Liver (tissue), 9 donors: ENCODE results near the gene MYO3B. TPM values are rescaled to one million over a fixed set of nuclear protein-coding genes. Genes with fewer than 3 reads are reported as not detected.

Source experiments
- DNase-seq: peaks from one replicate; pipeline ENCODE4 v3.0.0-alpha.2; 2017; ENCODE audit warnings: low spot score
- H3K27ac ChIP-seq, 2 donors: one replicate each; pipeline ENCODE4 v1.7.0; 2013; ENCODE audit warnings: inconsistent platforms in 2 of 2, low read length in 2 of 2, control low read depth in 1 of 2, low read depth in 1 of 2, mild to moderate bottlenecking in 1 of 2
- H3K27me3 ChIP-seq, 4 donors: one replicate each; pipeline versions ENCODE4 v1.6.1 to v1.7.0; 2013; ENCODE audit warnings: low read length in 3 of 4, inconsistent platforms in 1 of 4, mild to moderate bottlenecking in 1 of 4, moderate library complexity in 1 of 4; ENCODE audit not compliant: control insufficient read depth in 4 of 4, insufficient read depth in 4 of 4
- H3K36me3 ChIP-seq, 4 donors: one replicate each; pipeline versions ENCODE4 v1.6.1 to v1.7.0; 2013; ENCODE audit warnings: low read length in 3 of 4, mild to moderate bottlenecking in 3 of 4, low read depth in 1 of 4, moderate library complexity in 1 of 4; ENCODE audit not compliant: control insufficient read depth in 4 of 4, insufficient read depth in 3 of 4
- H3K4me1 ChIP-seq, 4 donors: one replicate each; pipeline versions ENCODE4 v1.6.1 to v1.7.0; 2013; ENCODE audit warnings: low read length in 3 of 4, mild to moderate bottlenecking in 3 of 4, moderate library complexity in 1 of 4; ENCODE audit not compliant: control insufficient read depth in 4 of 4, insufficient read depth in 4 of 4
- H3K4me3 ChIP-seq, 3 donors: one replicate each; pipeline versions ENCODE4 v1.6.1 to v1.7.0; 2013; ENCODE audit warnings: low read length in 3 of 3, control low read depth in 1 of 3, low read depth in 1 of 3, mild to moderate bottlenecking in 1 of 3
- H3K9ac ChIP-seq, 2 donors: one replicate each; pipeline ENCODE4 v1.7.0; 2013; ENCODE audit warnings: low read length in 2 of 2, mild to moderate bottlenecking in 2 of 2, moderate library complexity in 2 of 2, control low read depth in 1 of 2, low read depth in 1 of 2
- H3K9me3 ChIP-seq, 4 donors: one replicate each; pipeline versions ENCODE4 v1.6.1 to v1.7.0; 2013; ENCODE audit warnings: low read length in 3 of 4; ENCODE audit not compliant: control insufficient read depth in 4 of 4
- CTCF ChIP-seq: fragments of 150-350 bp; IDR thresholded peaks from 2 replicates; pipeline ENCODE4 v1.5.1; 2017; ENCODE audit warnings: improper control_type of control experiment, low read depth, low read length; ENCODE audit not compliant: missing input control
- EGR1 ChIP-seq, 2 donors: IDR thresholded peaks; 2 replicates each; pipeline ENCODE4 v1.6.1; 2016 to 2018; ENCODE audit warnings: antibody characterized with exemption in 2 of 2, low read depth in 2 of 2
- FOXA1 ChIP-seq: IDR thresholded peaks from 2 replicates; pipeline ENCODE4 v1.6.1; 2016; ENCODE audit warnings: antibody characterized with exemption
- FOXA2 ChIP-seq: IDR thresholded peaks from 2 replicates; pipeline ENCODE4 v1.6.1; 2016; ENCODE audit warnings: antibody characterized with exemption
- GABPA ChIP-seq, 2 donors: IDR thresholded peaks in 1 of 2; conservative IDR thresholded peaks in 1 of 2; 2 replicates each; pipeline ENCODE4 v1.6.1; 2016; ENCODE audit warnings: antibody characterized with exemption in 2 of 2, mild to moderate bottlenecking in 1 of 2, moderate library complexity in 1 of 2
- HNF4A ChIP-seq, 2 donors: conservative IDR thresholded peaks; 2 replicates each; pipeline ENCODE4 v1.6.1; 2016; ENCODE audit warnings: antibody characterized with exemption in 2 of 2, mild to moderate bottlenecking in 2 of 2
- HNF4G ChIP-seq: IDR thresholded peaks from 2 replicates; pipeline ENCODE4 v1.6.1; 2016; ENCODE audit warnings: antibody characterized with exemption
- JUND ChIP-seq, 2 donors: IDR thresholded peaks; 2 replicates each; pipeline ENCODE4 v1.6.1; 2016; ENCODE audit warnings: antibody characterized with exemption in 2 of 2
- MAX ChIP-seq: IDR thresholded peaks from 2 replicates; pipeline ENCODE4 v1.6.1; 2016; ENCODE audit warnings: antibody characterized with exemption
- NR2F2 ChIP-seq: IDR thresholded peaks from 2 replicates; pipeline ENCODE4 v1.6.1; 2016; ENCODE audit warnings: antibody characterized with exemption
- RAD21 ChIP-seq, 2 donors: IDR thresholded peaks; 2 replicates each; pipeline ENCODE4 v1.6.1; 2016; ENCODE audit warnings: antibody characterized with exemption in 2 of 2, mild to moderate bottlenecking in 2 of 2
- RXRA ChIP-seq, 2 donors: IDR thresholded peaks; 2 replicates each; pipeline ENCODE4 v1.6.1; 2017 to 2018; ENCODE audit warnings: antibody characterized with exemption in 2 of 2, mild to moderate bottlenecking in 1 of 2
- SP1 ChIP-seq: IDR thresholded peaks from 2 replicates; pipeline ENCODE4 v1.6.1; 2018; ENCODE audit warnings: antibody characterized with exemption, mild to moderate bottlenecking
- TAF1 ChIP-seq: conservative IDR thresholded peaks from 2 replicates; pipeline ENCODE4 v1.6.1; 2016; ENCODE audit warnings: antibody characterized with exemption, mild to moderate bottlenecking
- YY1 ChIP-seq: IDR thresholded peaks from 2 replicates; pipeline ENCODE4 v1.6.1; 2016; ENCODE audit warnings: antibody characterized with exemption, mild to moderate bottlenecking
- ZBTB33 ChIP-seq: IDR thresholded peaks from 2 replicates; pipeline ENCODE4 v1.6.1; 2016; ENCODE audit warnings: antibody characterized with exemption
- WGBS: extraction: QIAGEN DNeasy Blood & Tissue Kit; methylation state at CpG from one replicate; pipeline ENCODE4 v1.1.7; 2013; 5-methylcytosine and 5-hydroxymethylcytosine counted together
- polyA plus RNA-seq, 2 donors: library from polyadenylated mRNA; stranded (reverse) in 1 of 2; unstranded in 1 of 2; fragments of 200-250 nt in 1 of 2; fragments of >200 nt in 1 of 2; fragmentation: Nextera tagmentation in 1 of 2; extraction: Ambion mirVana in 1 of 2; gene quantifications; one replicate each; pipeline versions ENCODE4 v1.2.1 to v1.2.3, GENCODE V29; 2013 to 2015
- total RNA-seq, 2 donors: library from RNA; depleted of rRNA; stranded (reverse); fragments of >200 nt; gene quantifications; one replicate each; pipeline ENCODE4 v1.2.3, GENCODE V29; 2014
- TF ChIP-seq, protein P1 (sequence below): IDR thresholded peaks from 2 replicates; pipeline ENCODE4 v1.6.1; 2016; ENCODE audit warnings: antibody characterized with exemption, mild to moderate bottlenecking
- TF ChIP-seq, protein P2 (sequence below): IDR thresholded peaks from 2 replicates; pipeline ENCODE4 v1.6.1; 2016; ENCODE audit warnings: antibody characterized with exemption
- donor health status: healthy.
- donor health status: healthy.
- donor health status: healthy.
- donor health status: healthy.
- donor health status: healthy.

Gene MYO3B
- total and polyA plus RNA-seq, 4 donors: under 0.01 to 0.05 TPM; not detected in 2

DNA sequence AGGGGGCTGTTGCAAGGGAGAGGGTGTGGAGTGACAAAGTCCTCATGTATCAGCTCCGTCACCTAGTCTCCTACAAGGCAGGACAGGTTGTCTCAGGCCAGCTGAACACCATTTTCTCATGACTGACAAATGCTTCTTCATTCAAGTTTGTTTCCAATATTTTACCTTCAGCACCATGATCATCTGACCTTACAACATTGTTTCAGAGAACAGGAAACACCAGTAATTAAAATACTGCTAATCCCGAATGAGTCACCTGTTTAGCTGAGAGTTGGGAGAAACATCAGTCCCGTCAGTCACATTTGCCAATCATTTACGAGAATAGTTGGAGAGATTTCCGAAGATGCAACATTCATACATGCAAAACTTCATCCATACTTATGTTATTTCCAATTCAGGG lies 511.5 kb downstream of the MYO3B start:
- no peak overlapping the region for H3K9ac ChIP-seq
- no peaks in the 10 kb centered on the region for H3K36me3 ChIP-seq
- no peaks in the 10 kb centered on the region for H3K9me3 ChIP-seq
- no peak overlapping the region for H3K4me3 ChIP-seq
- TF ChIP-seq JUND (IDR thresholded peaks at IDR 0.05) (no peak), SP1 (no peak), RXRA (IDR thresholded peaks at IDR 0.05) (no peak), GABPA (IDR thresholded peaks at IDR 0.05 in 1 of 2, conservative IDR thresholded peaks at IDR 0.05 in 1 of 2) (no peak), NR2F2 (no peak)
- TF ChIP-seq, protein P1, sequence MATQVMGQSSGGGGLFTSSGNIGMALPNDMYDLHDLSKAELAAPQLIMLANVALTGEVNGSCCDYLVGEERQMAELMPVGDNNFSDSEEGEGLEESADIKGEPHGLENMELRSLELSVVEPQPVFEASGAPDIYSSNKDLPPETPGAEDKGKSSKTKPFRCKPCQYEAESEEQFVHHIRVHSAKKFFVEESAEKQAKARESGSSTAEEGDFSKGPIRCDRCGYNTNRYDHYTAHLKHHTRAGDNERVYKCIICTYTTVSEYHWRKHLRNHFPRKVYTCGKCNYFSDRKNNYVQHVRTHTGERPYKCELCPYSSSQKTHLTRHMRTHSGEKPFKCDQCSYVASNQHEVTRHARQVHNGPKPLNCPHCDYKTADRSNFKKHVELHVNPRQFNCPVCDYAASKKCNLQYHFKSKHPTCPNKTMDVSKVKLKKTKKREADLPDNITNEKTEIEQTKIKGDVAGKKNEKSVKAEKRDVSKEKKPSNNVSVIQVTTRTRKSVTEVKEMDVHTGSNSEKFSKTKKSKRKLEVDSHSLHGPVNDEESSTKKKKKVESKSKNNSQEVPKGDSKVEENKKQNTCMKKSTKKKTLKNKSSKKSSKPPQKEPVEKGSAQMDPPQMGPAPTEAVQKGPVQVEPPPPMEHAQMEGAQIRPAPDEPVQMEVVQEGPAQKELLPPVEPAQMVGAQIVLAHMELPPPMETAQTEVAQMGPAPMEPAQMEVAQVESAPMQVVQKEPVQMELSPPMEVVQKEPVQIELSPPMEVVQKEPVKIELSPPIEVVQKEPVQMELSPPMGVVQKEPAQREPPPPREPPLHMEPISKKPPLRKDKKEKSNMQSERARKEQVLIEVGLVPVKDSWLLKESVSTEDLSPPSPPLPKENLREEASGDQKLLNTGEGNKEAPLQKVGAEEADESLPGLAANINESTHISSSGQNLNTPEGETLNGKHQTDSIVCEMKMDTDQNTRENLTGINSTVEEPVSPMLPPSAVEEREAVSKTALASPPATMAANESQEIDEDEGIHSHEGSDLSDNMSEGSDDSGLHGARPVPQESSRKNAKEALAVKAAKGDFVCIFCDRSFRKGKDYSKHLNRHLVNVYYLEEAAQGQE: no peak
- H3K4me1 ChIP-seq: no peaks in the 10 kb centered on the region
- no peak for DNase-seq
- 88% methylated on average over 5 of the region's 5 CpGs for WGBS
- no peak overlapping the region for H3K27ac ChIP-seq
- no peaks in the 10 kb centered on the region for H3K27me3 ChIP-seq

DNA sequence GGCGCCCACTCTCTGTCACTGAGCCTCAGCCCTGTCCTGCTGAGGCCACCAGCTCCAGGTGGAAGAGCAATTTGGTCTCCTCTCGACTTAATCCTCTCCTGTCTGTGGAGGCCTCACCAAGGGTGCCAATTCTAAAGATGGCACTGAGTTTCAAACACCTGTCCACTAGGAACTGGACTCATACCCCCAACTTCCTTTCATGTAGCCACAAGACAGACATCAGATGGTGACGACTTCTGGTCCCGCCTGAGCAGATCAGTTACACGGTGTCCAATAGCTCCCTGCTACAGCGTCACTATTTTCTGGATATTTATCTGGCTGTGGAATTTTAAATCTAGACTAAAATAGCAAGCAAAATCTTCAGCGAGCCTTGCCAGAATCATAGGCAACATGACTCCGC lies 512.7 kb downstream of the MYO3B start:
- Histone ChIP-seq H3K4me1 (no peaks in the 10 kb centered on the region), H3K36me3 (no peaks in the 10 kb centered on the region), H3K9ac (no peak overlapping the region), H3K9me3 (no peaks in the 10 kb centered on the region), H3K27ac (no peak overlapping the region), H3K4me3 (no peak overlapping the region), H3K27me3 (no peaks in the 10 kb centered on the region)
- TF ChIP-seq HNF4A (conservative IDR thresholded peaks at IDR 0.05) (no peak), EGR1 (IDR thresholded peaks at IDR 0.05; ENCODE audit: low read depth in 2 of 2) (no peak), GABPA (IDR thresholded peaks at IDR 0.05 in 1 of 2, conservative IDR thresholded peaks at IDR 0.05 in 1 of 2) (no peak), SP1 (no peak), CTCF (no peak), FOXA1 (no peak), NR2F2 (no peak), MAX (no peak), TAF1 (no peak), ZBTB33 (no peak), JUND (IDR thresholded peaks at IDR 0.05) (no peak), FOXA2 (no peak), YY1 (no peak), RXRA (IDR thresholded peaks at IDR 0.05) (no peak), HNF4G (no peak), RAD21 (IDR thresholded peaks at IDR 0.05) (no peak)
- TF ChIP-seq, protein P2, sequence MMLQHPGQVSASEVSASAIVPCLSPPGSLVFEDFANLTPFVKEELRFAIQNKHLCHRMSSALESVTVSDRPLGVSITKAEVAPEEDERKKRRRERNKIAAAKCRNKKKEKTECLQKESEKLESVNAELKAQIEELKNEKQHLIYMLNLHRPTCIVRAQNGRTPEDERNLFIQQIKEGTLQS: no peak
- TF ChIP-seq, protein P1: no peak
- 87% methylated on average over 8 of the region's 8 CpGs for WGBS
- no peak for DNase-seq
